GM19035 (cell line): ENCODE data around the gene RALGAPA2.

ENCODE experiments used
- ATAC-seq: cut with Tn5 transposase; IDR thresholded peaks from one replicate; pipeline ENCODE4 v1.9.1; 2021; ENCODE audit not compliant: unreplicated experiment

The RALGAPA2 gene

GRCh38 chr20:20505554-20505953 lies 206.9 kb downstream of the RALGAPA2 start:
- ATAC-seq, result no peak

- ATAC-seq, result no peak
Measured at GRCh38 chr20:20503777-20504530, 208.5 kb downstream of the RALGAPA2 start.

DNA sequence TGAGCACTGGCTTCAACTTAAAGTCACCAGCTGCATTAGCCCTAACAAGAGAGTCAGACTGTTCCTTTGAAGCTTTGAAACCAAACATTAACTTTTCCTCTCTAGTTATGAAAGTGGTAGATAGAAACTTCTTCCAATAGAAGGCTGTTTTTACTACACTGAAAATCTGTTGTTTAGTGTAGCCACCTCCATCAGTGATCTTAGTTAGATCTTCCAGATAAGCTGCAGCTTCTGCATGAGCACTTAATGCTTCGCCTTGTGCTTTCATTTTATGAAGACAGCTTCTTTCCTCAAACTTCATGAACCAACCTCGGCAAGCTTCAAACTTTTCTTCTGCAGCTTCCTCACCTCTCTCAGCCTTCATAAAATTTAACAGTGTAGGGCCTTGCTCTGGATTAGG lies 211.3 kb downstream of the RALGAPA2 start:
- no peak for ATAC-seq

DNA sequence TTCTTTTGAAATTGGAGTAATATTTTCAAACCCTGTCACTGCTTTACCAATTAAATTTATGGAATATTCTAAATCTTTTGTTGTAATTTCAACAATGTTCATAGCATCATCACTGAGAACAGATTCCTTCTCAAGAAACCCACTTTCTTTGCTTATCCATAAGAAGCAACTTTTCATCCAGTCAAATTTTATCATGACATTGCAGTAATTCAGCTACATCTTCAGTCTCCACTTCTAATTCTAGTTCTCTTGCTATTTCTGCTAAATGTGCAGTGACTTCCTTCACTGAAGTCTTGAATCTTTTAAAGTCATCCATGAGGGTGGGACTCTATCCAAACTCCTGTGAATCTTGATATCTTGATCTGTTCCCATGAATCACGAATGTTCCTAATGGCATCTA lies 212.1 kb downstream of the RALGAPA2 start:
- ATAC-seq, result no peak

GRCh38 chr20:20499439-20499838 lies 213.0 kb downstream of the RALGAPA2 start:
- ATAC-seq, result no peak

- no peak for ATAC-seq
Measured at GRCh38 chr20:20498076-20498861, 214.2 kb downstream of the RALGAPA2 start.

- no peak for ATAC-seq
Measured at GRCh38 chr20:20497242-20497978, 215.0 kb downstream of the RALGAPA2 start.

- ATAC-seq, result no peak
Measured at GRCh38 chr20:20495729-20496503, 216.5 kb downstream of the RALGAPA2 start.

DNA sequence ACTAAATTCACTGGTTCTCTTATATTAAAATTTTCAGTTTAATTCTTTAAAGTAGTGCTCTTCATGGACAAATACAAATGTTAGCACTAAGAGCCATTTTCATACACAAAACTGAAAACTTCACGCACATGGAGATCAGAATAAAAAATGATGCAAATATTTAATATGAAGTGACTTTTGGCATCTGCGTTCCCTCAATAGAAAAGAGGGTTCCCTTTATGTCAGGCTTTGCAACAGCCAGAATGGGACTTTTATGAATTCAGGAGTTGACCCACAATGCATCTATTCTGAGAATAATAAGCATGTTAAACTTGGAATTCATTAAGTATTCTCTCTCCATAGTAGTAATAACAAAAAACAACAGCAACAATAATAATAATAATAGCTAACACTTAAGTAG lies 218.7 kb downstream of the RALGAPA2 start:
- ATAC-seq, result no peak

DNA sequence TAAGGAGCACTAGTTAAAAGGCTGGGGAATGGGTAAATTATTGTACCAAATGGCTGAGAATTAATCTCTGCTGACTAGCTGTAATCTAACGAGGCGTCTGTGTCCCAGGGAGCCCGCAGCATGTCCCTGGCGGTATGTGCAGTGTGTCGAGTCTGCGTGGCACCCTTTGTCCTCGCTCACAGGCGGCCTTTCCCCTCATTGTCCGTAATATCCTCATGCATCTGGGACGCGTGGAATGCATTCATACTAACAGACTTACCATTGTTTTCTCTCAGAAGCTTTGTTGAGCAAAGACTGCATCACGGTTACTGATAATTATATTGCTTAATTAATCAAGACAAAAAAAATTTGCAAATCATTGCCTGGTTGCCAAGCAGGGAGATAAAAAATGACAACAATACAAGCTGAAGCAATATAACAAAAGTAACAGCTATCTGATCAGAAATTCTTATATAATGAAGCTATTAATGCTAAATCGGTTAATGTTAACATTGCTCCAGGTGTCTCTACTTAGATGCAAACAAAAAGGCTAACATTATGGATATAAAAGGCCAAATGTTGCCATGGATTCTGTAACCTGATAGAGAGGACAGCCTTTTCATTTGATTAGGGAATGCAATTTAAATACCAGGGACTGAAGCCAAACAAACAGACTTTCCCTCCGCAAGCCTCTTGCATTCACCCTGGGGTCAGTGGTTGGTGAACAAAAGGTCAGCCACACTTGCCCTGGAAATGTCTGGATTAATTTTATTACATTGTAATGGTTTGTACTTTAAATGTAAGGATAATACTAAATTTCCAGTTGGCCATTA lies 219.7 kb downstream of the RALGAPA2 start:
- no peak for ATAC-seq

DNA sequence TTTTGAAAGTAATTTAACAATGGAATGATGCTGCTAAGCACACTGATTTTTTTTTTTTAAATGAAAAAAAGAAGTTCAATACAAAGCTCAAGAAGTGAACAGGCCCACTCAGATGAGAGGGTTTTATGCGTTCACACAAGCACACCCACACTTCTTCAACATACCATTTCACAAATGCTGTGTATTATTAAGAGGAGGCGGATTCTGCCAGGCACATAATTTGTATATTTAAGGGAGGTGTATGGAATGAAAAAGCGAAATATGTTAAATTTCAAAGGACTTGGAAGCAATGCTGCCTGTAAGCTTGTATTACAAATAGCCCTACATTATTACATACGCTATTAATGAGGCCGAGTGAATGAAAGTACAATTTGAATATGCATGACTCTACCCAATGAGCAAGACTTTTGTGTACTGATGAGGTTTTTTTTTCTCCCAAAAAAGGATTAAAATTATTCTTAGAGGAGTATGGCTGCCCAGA lies 220.6 kb downstream of the RALGAPA2 start:
- ATAC-seq, result no peak

DNA sequence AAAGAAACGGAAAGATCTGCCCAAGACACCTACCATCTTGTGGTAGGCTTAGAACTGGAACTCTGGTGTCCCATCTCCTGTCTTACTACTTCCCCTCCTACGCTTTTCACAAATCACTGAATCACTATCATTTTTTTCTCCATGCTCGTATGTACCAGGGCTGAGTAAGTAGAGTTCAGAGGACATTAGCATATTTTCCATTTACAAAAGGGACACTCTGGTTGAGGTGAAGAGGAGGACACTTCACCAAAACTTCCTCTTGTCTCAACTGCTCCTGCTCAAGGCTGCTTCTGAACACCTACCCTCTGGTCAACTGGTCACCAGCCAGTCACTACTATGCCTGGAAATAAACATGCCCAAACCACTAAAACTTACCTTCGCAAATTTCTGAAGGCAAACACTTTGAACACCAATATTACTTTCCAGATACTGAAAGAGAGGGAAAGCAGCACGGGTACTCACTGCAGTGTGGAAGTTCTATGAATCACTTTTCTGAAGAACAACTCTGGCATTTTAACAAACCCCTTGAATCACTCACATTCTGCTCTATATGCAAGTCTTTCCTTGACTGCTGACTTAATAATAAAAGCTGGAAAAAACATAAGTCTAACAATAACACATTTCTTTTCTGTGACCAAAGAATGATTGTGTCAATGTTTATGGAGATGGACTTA lies 221.2 kb downstream of the RALGAPA2 start:
- ATAC-seq, result no peak

DNA sequence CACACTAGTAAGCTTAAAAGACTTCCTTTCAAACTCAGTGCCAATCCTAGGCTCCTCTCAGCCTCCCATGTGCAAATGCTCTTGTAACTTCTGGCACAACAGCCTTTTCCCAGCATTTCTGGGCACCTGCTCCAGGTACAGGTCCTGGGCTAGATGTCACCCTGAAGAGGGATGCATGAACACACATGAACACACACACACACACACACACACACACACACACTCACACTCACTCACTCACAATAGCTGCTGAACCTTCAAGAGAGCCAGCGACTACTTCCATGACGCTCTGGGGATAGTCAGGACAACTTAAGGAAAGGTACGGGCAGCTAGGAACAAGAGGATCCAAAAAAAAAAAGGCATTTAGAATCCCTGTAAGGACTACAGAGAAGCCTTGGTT lies 221.8 kb downstream of the RALGAPA2 start:
- no peak for ATAC-seq

GRCh38 chr20:20489648-20490341 lies 222.6 kb downstream of the RALGAPA2 start:
- peak; percentile 41 for ATAC-seq

DNA sequence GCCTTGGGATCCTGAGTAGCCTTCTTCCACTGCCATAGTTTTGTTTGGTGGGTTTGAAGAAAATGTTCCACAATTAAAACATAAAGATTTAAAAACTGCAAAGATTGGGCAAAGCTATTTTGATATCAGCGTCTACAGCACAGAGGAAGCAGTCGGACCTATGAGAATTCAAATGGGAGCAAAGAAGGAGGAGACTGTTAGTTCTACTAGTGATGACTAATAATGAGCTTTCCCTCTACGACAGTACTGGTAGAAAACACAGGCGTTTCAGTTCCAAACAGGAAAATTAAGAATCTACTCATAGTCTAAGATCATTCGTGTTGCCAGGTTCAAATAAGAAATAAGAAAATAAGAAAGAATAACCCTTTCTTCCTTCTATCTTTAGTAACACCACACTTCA lies 223.4 kb downstream of the RALGAPA2 start:
- peak; percentile 86 for ATAC-seq

GRCh38 chr20:20488388-20488787 lies 224.1 kb downstream of the RALGAPA2 start:
- no peak for ATAC-seq

- ATAC-seq, result no peak
Measured at GRCh38 chr20:20487811-20488210, 224.6 kb downstream of the RALGAPA2 start.

- no peak for ATAC-seq
Measured at GRCh38 chr20:20483328-20483727, 229.1 kb downstream of the RALGAPA2 start.

DNA sequence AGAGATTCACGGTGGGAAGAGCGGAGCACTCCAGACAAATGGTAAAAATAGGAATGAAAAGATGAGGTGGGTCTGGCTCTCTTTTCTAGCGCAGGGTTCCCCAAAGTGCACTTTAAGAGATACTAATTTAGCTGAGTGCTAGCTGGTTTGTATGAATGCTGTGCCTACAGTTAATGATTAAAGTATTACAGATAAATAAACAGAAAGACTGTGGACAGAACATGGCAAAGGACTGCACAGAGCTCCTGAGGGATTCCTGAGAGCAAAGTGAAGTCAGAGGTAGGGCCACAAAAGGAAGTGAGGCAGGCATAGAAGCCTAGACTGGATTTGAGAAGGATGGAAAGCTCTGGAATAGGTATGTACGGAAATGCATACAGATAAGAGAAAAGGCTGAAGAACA lies 230.0 kb downstream of the RALGAPA2 start:
- ATAC-seq, result no peak
